Activated T-cell treated with anti-CD3 and anti-CD28 coated beads for 1 hour (primary cell): ENCODE measurements around the gene ZC2HC1B.

Source experiments
- DNase-seq: peaks from one replicate; pipeline ENCODE4 v3.0.0-alpha.2; 2020; ENCODE audit warnings: low read depth

Gene ZC2HC1B

GRCh38 chr6:143963158-143963919, 99.1 kb downstream of the ZC2HC1B start:
- no peak for DNase-seq

- DNase-seq = no peak
These were observed 100.4 kb downstream of the ZC2HC1B start for GRCh38 chr6:143964674-143965081.

GRCh38 chr6:143965503-143966171, 101.4 kb downstream of the ZC2HC1B start:
- no peak for DNase-seq

GRCh38 chr6:143966312-143966711, 102.0 kb downstream of the ZC2HC1B start:
- no peak for DNase-seq

- no peak for DNase-seq
These were observed 103.6 kb downstream of the ZC2HC1B start for GRCh38 chr6:143967706-143968376.

- DNase-seq = no peak
These were observed 104.8 kb downstream of the ZC2HC1B start for GRCh38 chr6:143969077-143969476.

GRCh38 chr6:143970456-143971218, 106.4 kb downstream of the ZC2HC1B start:
- DNase-seq = no peak

- no peak for DNase-seq
These were observed 107.4 kb downstream of the ZC2HC1B start for GRCh38 chr6:143971482-143972205.

GRCh38 chr6:143973097-143973966, 109.1 kb downstream of the ZC2HC1B start:
- DNase-seq = no peak

- DNase-seq = no peak
These were observed 109.8 kb downstream of the ZC2HC1B start for GRCh38 chr6:143974089-143974488.

- DNase-seq = no peak
These were observed 112.6 kb downstream of the ZC2HC1B start for GRCh38 chr6:143976806-143977349.

GRCh38 chr6:143980921-143981320, 116.6 kb downstream of the ZC2HC1B start:
- DNase-seq = no peak

GRCh38 chr6:143982968-143983367, 118.7 kb downstream of the ZC2HC1B start:
- DNase-seq = no peak

GRCh38 chr6:143984666-143985065, 120.4 kb downstream of the ZC2HC1B start:
- DNase-seq = no peak

GRCh38 chr6:143986463-143987065, 122.3 kb downstream of the ZC2HC1B start:
- no peak for DNase-seq
